ENCODE results near the gene ACTG2. TPM values are rescaled to one million over a fixed set of nuclear protein-coding genes. Genes with fewer than 3 reads are reported as not detected.
"Not testable (repeated sequence)": the region's sequence is repeated elsewhere in the genome, so short reads cannot be mapped to it uniquely, and the experiment has no call there.

Gene ACTG2
- total and polyA plus RNA-seq, 7 donors = 0.44 to 4.0 (median 2.7) TPM

- TF ChIP-seq, protein P1, sequence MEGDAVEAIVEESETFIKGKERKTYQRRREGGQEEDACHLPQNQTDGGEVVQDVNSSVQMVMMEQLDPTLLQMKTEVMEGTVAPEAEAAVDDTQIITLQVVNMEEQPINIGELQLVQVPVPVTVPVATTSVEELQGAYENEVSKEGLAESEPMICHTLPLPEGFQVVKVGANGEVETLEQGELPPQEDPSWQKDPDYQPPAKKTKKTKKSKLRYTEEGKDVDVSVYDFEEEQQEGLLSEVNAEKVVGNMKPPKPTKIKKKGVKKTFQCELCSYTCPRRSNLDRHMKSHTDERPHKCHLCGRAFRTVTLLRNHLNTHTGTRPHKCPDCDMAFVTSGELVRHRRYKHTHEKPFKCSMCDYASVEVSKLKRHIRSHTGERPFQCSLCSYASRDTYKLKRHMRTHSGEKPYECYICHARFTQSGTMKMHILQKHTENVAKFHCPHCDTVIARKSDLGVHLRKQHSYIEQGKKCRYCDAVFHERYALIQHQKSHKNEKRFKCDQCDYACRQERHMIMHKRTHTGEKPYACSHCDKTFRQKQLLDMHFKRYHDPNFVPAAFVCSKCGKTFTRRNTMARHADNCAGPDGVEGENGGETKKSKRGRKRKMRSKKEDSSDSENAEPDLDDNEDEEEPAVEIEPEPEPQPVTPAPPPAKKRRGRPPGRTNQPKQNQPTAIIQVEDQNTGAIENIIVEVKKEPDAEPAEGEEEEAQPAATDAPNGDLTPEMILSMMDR (IDR thresholded peaks at IDR 0.05) = no peak
- Histone ChIP-seq H3K4me3 (no peak overlapping the region), H3K4me1 (no peaks in the 10 kb centered on the region), H3K9me3 (no peaks in the 10 kb centered on the region), H3K27ac (no peak overlapping the region), H3K27me3 (ENCODE audit: insufficient read depth in 3 of 3, low read length in 2 of 3) (no peaks in the 10 kb centered on the region), H3K36me3 (ENCODE audit: insufficient read depth in 1 of 2, low read depth in 1 of 2) (no peaks in the 10 kb centered on the region)
- no peak for DNase-seq
- 51 to 58% (median 54%) methylated on average over 2 of the region's 2 CpGs for WGBS, 3 donors
- ATAC-seq = no peak
- intact Hi-C loops (cut with DNase I) = no loop called here
These were observed 7.4 kb upstream of the ACTG2 start for GRCh38 chr2:73885406-73885805.

GRCh38 chr2:73886357-73886756, 6.5 kb upstream of the ACTG2 start:
- intact Hi-C loops (cut with DNase I) = no loop called here
- Histone ChIP-seq H3K27ac (no peak overlapping the region), H3K27me3 (ENCODE audit: insufficient read depth in 3 of 3, low read length in 2 of 3) (no peaks in the 10 kb centered on the region), H3K9me3 (no peaks in the 10 kb centered on the region), H3K36me3 (ENCODE audit: insufficient read depth in 1 of 2, low read depth in 1 of 2) (no peaks in the 10 kb centered on the region), H3K4me3 (no peak overlapping the region), H3K4me1 (no peaks in the 10 kb centered on the region)
- DNase-seq = no peak
- TF ChIP-seq, protein P1 (IDR thresholded peaks at IDR 0.05) = no peak
- WGBS, 3 donors = 76 to 79% (median 78%) methylated on average over 4 of the region's 4 CpGs
- ATAC-seq = no peak

- intact Hi-C loops (cut with DNase I); H3K36me3 ChIP-seq (ENCODE audit: insufficient read depth in 1 of 2, low read depth in 1 of 2); ATAC-seq; H3K27ac ChIP-seq; H3K9me3 ChIP-seq; DNase-seq; H3K4me3 ChIP-seq; H3K27me3 ChIP-seq (ENCODE audit: insufficient read depth in 3 of 3, low read length in 2 of 3); H3K4me1 ChIP-seq: not testable (repeated sequence)
- 72 to 77% (median 75%) methylated on average over 10 to 11 of the region's 11 CpGs for WGBS, 3 donors
These were observed 5.0 kb upstream of the ACTG2 start for GRCh38 chr2:73887596-73888353.

DNA sequence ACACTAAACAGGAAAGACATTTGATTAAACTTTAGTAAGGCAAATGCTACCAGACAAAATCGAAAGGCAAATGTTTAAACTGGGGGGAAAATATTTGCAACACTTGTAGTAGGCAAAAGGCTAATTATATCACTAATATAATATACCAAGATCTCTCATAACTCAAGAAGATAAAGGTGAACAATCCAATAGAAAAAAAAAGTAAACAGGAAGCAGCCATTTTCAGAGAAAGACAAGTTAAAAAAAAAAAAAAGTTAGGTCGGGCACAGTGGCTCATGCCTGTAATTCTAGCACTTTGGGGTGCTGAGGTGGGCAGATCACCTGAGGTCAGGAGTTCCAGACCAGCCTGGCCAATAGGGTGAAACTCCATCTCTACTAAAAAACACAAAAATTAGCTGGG, 4.4 kb upstream of the ACTG2 start:
- Histone ChIP-seq H3K27me3 (ENCODE audit: insufficient read depth in 3 of 3, low read length in 2 of 3) (no peaks in the 10 kb centered on the region), H3K4me1 (no peaks in the 10 kb centered on the region), H3K36me3 (ENCODE audit: insufficient read depth in 1 of 2, low read depth in 1 of 2) (no peaks in the 10 kb centered on the region), H3K27ac (no peak overlapping the region), H3K9me3 (no peaks in the 10 kb centered on the region), H3K4me3 (no peak overlapping the region)
- TF ChIP-seq, protein P1 (IDR thresholded peaks at IDR 0.05) = no peak
- WGBS, 3 donors = 66 to 72% (median 67%) methylated on average over 2 of the region's 2 CpGs
- DNase-seq (no peak), ATAC-seq (no peak)
- intact Hi-C loops (cut with DNase I) = no loop called here

DNA sequence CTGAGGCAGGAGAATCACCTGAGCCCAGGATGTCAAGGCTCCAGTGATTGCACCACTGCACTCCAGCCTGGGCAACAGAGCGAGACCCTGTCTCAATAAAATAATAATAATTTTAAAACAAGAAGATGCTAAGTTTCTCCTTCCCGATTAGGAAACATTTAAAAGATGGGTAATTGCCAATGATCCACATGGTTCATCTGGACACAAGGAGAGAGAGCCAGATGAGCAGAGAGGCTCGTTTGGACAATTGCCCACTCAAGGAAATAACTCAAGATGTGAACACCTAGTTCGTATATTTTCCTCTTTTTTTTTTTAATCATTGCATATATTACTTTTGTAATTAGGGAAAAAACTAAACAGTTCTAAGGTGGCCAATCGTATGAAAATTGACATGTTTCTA, 3.6 kb upstream of the ACTG2 start:
- intact Hi-C loops (cut with DNase I) = no loop called here
- Histone ChIP-seq H3K27ac (no peak overlapping the region), H3K27me3 (ENCODE audit: insufficient read depth in 3 of 3, low read length in 2 of 3) (no peaks in the 10 kb centered on the region), H3K4me1 (no peaks in the 10 kb centered on the region), H3K36me3 (ENCODE audit: insufficient read depth in 1 of 2, low read depth in 1 of 2) (no peaks in the 10 kb centered on the region), H3K4me3 (no peak overlapping the region), H3K9me3 (no peaks in the 10 kb centered on the region)
- ATAC-seq (no peak), DNase-seq (no peak)
- 58 to 66% (median 61%) methylated on average over 5 of the region's 5 CpGs for WGBS, 3 donors
- TF ChIP-seq, protein P1 (IDR thresholded peaks at IDR 0.05) = no peak
